PC-3 (cell line): Measurements from ENCODE around the gene SLC7A1. TPM values are rescaled to one million over a fixed set of nuclear protein-coding genes. Genes with fewer than 3 reads are reported as not detected.

Source experiments
- ATAC-seq: fragments of 200-7000 bp; cut with Tn5 transposase; 2 replicates; pipeline ENCODE4 v1.9.1; 2020; ENCODE audit warnings: mild to moderate bottlenecking, moderate library complexity
- BruUV-seq: library from RNA; stranded (reverse); fragments of 400-500 nt; replicated peaks from 2 replicates; lab custom pipeline; 2021; lab: Mats Ljungman, UMichigan
- CTCF ChIA-PET: fragments of 300-600 bp; sonication (Branson Sonifier 250); formaldehyde crosslinking; loops from one replicate; lab custom pipeline; 2022; ENCODE audit warnings: antibody characterized with exemption; lab: Charles Lee
- POLR2A ChIA-PET: fragments of 300-600 bp; sonication (Branson Sonifier 250); formaldehyde crosslinking; loops from one replicate; lab custom pipeline; 2022; ENCODE audit warnings: antibody characterized with exemption; ENCODE audit not compliant: unreplicated experiment; lab: Charles Lee
- DNase-seq: peaks from one replicate; pipeline ENCODE4 v3.0.0-alpha.2; 2015
- H2AFZ ChIP-seq: fragments of 300-600 bp; sonication (generic); 2 replicates; pipeline ENCODE4 v1.6.0; 2016; ENCODE audit warnings: antibody characterized with exemption, low read length
- H3F3A ChIP-seq: fragments of 300-600 bp; sonication (generic); one replicate; pipeline ENCODE4 v1.6.0; 2017; ENCODE audit warnings: antibody characterized with exemption, low read length, control low read depth, mild to moderate bottlenecking; ENCODE audit not compliant: unreplicated experiment
- H3K27ac ChIP-seq: fragments of 300-600 bp; sonication (generic); 2 replicates; pipeline ENCODE4 v1.5.1; 2016; ENCODE audit warnings: mild to moderate bottlenecking, low read length
- H3K27me3 ChIP-seq: fragments of 300-600 bp; sonication (generic); 2 replicates; pipeline ENCODE4 v1.6.1; 2016; ENCODE audit warnings: low read length, mixed read lengths
- H3K36me3 ChIP-seq: fragments of 300-600 bp; sonication (generic); 2 replicates; pipeline ENCODE4 v1.6.1; 2016; ENCODE audit warnings: low read depth, mixed run types, low read length, mixed read lengths
- H3K4me1 ChIP-seq: fragments of 300-600 bp; sonication (generic); 2 replicates; pipeline ENCODE4 v1.5.1; 2016; ENCODE audit warnings: low read length; ENCODE audit not compliant: insufficient read depth
- H3K4me2 ChIP-seq: fragments of 300-600 bp; sonication (generic); 2 replicates; pipeline ENCODE4 v1.6.0; 2016; ENCODE audit warnings: low read length
- H3K4me3 ChIP-seq: fragments of 300-600 bp; sonication (generic); 2 replicates; pipeline ENCODE4 v1.5.1; 2016; ENCODE audit warnings: mild to moderate bottlenecking, low read length, mixed read lengths
- H3K79me2 ChIP-seq: fragments of 300-600 bp; sonication (generic); 2 replicates; pipeline ENCODE4 v1.6.1; 2017; ENCODE audit warnings: low read length, mixed read lengths
- H3K9ac ChIP-seq: fragments of 300-600 bp; sonication (generic); 2 replicates; pipeline ENCODE4 v1.6.0; 2016; ENCODE audit warnings: mild to moderate bottlenecking, low read length
- H3K9me2 ChIP-seq: fragments of 300-600 bp; sonication (generic); replicated peaks from 2 replicates; pipeline ENCODE4 v1.6.1; 2016; ENCODE audit warnings: mixed run types, low read length, mixed read lengths
- H3K9me3 ChIP-seq: fragments of 300-600 bp; sonication (generic); 2 replicates; pipeline ENCODE4 v1.6.1; 2016; ENCODE audit warnings: low read length, mixed read lengths
- H4K20me1 ChIP-seq: fragments of 300-600 bp; sonication (generic); 2 replicates; pipeline ENCODE4 v1.6.1; 2016; ENCODE audit warnings: low read length, mixed read lengths
- CTCF ChIP-seq: fragments of 300-600 bp; sonication (generic); conservative IDR thresholded peaks from 2 replicates; pipeline ENCODE4 v1.5.1; 2017; ENCODE audit warnings: antibody characterized with exemption, low read depth, mild to moderate bottlenecking, low read length
- EZH2 ChIP-seq: fragments of 300-600 bp; sonication (generic); IDR thresholded peaks from one replicate; pipeline ENCODE4 v1.6.1; 2017; ENCODE audit warnings: antibody characterized with exemption, mild to moderate bottlenecking, low read length; ENCODE audit not compliant: unreplicated experiment
- EZH2phosphoT487 ChIP-seq: fragments of 300-600 bp; sonication (generic); IDR thresholded peaks from 2 replicates; pipeline ENCODE4 v1.6.1; 2018; ENCODE audit warnings: mild to moderate bottlenecking, antibody characterized with exemption, low read length, borderline replicate concordance
- intact Hi-C: fragments of 100-400 bp; cut with micrococcal nuclease; formaldehyde crosslinking; loops from 2 replicates; pipeline ENCODE4 v1.9.0; 2023
- total RNA-seq: library from RNA; depleted of rRNA; stranded (reverse); fragments of >200 nt; gene quantifications from 2 replicates; pipeline ENCODE4 v1.2.3, GENCODE V29; 2014

Gene SLC7A1
- total RNA-seq, 1 experiment from 2014 or later = 19.5 TPM

- H4K20me1 ChIP-seq = no peaks in the 10 kb centered on the region
- H3K9ac ChIP-seq = no peak overlapping the region
- ChIA-PET POLR2A (no interaction called here), CTCF (no interaction called here)
- H2AFZ ChIP-seq = no peak overlapping the region
- H3F3A ChIP-seq = no peaks in the 10 kb centered on the region
- no peaks in the 10 kb centered on the region for H3K36me3 ChIP-seq
- no peaks in the 10 kb centered on the region for H3K4me1 ChIP-seq
- H3K4me3 ChIP-seq = no peak overlapping the region
- no TSS peak for BruUV-seq
- DNase-seq (no peak), ATAC-seq (no peak)
- H3K79me2 ChIP-seq = no peaks in the 10 kb centered on the region
- no peaks in the 10 kb centered on the region for H3K9me2 ChIP-seq
- H3K27me3 ChIP-seq = no peaks in the 10 kb centered on the region; the same call in 1 of the 2 replicates
- no peak for TF ChIP-seq EZH2
- no peak for TF ChIP-seq CTCF
- no peak for TF ChIP-seq EZH2phosphoT487
- intact Hi-C loops = no loop called here
- no peaks in the 10 kb centered on the region for H3K9me3 ChIP-seq
- no peak overlapping the region for H3K4me2 ChIP-seq
- H3K27ac ChIP-seq = no peak overlapping the region
These were observed 92.2 kb downstream of the SLC7A1 start for GRCh38 chr13:29503041-29503837.

DNA sequence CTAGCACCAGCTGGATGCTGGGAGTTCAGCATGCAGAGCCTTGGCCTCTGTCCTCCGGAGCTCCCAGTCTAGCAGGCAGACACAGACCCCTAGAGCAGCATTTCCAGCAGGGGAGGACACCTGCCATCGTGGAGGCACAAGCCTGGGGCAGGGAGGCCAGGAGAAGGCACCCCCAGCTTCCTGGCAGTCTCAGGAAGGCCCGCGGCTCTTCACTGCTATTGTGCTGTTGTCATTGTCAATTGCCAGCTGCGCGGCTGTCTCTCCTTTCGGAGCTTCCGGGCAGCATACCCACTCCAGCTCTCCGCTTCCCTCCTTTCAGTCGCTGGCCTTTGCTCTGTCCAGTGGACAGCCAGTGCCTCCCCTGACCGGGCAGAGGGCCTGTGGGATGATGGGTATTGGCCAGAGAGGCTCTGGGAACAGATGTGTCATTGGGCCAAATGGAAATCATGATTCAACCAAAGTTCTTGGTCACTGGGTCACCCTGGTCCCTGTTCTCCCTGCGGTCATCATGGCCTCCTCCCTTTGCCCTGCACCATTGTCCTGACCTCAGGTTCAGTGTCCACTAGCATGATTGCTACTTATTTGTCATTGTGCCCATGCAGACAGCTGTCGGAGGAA is 93.0 kb downstream of the SLC7A1 start:
- BruUV-seq = no TSS peak
- Histone ChIP-seq H3F3A (no peaks in the 10 kb centered on the region), H3K27ac (no peak overlapping the region), H3K4me1 (no peaks in the 10 kb centered on the region), H3K9ac (no peak overlapping the region), H2AFZ (no peak overlapping the region), H3K36me3 (no peaks in the 10 kb centered on the region), H3K4me2 (no peak overlapping the region), H4K20me1 (no peaks in the 10 kb centered on the region), H3K9me3 (no peaks in the 10 kb centered on the region), H3K4me3 (no peak overlapping the region), H3K9me2 (no peaks in the 10 kb centered on the region), H3K27me3 (no peaks in the 10 kb centered on the region; the same call in 1 of the 2 replicates), H3K79me2 (no peaks in the 10 kb centered on the region)
- DNase-seq (no peak), ATAC-seq (no peak)
- intact Hi-C loops = no loop called here
- TF ChIP-seq EZH2phosphoT487 (no peak), EZH2 (no peak), CTCF (no peak)
- CTCF ChIA-PET = no interaction called here
- POLR2A ChIA-PET = no interaction called here

DNA sequence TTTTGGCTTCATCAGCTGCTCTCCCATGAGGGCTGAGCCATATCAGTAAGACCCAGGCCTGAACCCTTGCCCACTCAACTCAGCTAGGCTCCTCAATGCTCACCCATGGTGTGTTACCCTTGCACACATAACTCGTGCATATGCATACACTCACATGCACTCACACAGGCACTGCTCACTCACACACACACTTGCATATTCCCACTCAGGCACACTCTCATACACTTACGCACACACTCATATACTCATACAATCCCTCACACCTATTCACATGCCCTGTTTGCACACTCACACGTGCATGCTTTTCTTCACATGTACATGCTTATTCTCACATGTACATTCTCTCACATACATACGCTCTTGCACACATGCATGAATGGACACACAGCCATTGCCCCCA is 93.8 kb downstream of the SLC7A1 start:
- Histone ChIP-seq H3K27ac (no peak overlapping the region), H4K20me1 (no peaks in the 10 kb centered on the region), H3K36me3 (no peaks in the 10 kb centered on the region), H3K4me2 (no peak overlapping the region), H3K79me2 (no peaks in the 10 kb centered on the region), H3K9ac (no peak overlapping the region), H3K27me3 (peaks cover 3% of the 10 kb centered on the region), H3K9me2 (no peaks in the 10 kb centered on the region), H2AFZ (no peak overlapping the region), H3K9me3 (no peaks in the 10 kb centered on the region), H3K4me1 (no peaks in the 10 kb centered on the region), H3F3A (no peaks in the 10 kb centered on the region), H3K4me3 (no peak overlapping the region)
- ChIA-PET CTCF (no interaction called here), POLR2A (no interaction called here)
- no TSS peak for BruUV-seq
- DNase-seq (no peak), ATAC-seq (no peak)
- TF ChIP-seq EZH2 = no peak
- TF ChIP-seq EZH2phosphoT487 = no peak
- no peak for TF ChIP-seq CTCF
- intact Hi-C loops = no loop called here
